NCI-H1417 (cell line): ENCODE measurements around the gene BOC.

Experiments
- DNase-seq, 3 experiments: peaks; one replicate each; lab custom pipeline; 2025; lab: John Stamatoyannopoulos, UW

BOC gene

GRCh38 chr3:113222451-113223086 is 11.2 kb downstream of the BOC start:
- DNase-seq = peak in 2 of 3 experiments; percentile 7 to 47

- no peak for DNase-seq
Observed at GRCh38 chr3:113223475-113224281, 12.3 kb downstream of the BOC start.

- DNase-seq = no peak
Observed at GRCh38 chr3:113225286-113225685, 13.9 kb downstream of the BOC start.

DNA sequence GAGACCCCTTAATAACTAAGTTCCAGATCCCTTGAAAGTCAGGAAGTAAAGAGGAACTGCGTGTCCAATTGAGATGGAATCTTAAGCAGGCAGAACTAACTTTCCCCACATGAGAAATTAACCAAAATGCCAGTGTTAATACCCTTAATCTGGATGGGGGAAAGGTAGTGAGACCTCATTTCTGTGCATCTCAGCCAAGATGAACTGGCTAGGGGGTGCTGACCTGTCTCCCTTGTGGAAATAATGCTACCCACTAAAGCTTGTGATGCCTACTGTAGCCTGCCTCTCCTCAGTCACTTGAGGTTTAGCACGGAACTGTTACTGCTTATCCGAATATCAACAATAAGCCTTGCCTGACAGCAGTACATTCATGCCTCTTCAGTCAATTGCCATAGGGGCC is 15.1 kb downstream of the BOC start:
- no peak for DNase-seq

- DNase-seq = no peak
Observed at GRCh38 chr3:113227146-113227545, 15.8 kb downstream of the BOC start.

DNA sequence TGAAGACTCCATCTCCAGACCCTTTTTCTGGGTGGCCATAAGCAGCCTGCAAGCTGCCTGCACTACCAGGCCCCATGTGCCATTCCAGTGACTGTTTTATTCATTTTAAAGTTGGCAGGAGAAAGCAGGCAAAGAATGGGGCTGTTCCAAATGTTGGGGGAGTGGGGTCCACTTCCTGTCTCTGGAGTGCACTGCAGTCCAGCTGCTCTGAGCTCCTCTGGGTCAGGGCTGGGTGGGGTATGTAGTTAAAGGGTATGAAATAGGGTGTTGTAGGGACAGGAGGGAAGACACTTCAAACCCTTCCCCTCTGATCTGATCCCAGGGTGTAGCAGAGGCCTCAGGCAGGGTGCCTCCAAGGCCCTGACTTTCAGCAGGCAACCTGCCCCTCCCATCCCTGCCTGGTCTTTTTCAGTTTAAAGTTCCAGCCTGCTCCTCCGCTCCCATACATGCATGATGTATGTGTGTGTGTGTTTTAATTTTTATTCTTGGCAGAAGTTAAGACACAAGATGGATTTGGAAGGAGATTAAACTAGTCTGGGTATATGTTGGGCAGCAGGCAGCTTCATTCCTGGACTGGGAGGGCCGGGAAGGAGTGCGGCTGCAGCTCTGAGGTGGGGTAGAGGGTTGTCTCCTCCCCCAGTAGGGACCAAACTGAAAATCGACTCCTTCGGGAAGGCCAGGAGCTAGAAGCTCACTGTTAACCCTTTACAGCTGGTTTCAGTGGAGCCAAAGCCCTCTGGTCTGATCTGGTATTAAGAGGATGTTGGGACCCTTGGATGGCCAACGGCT is 17.3 kb downstream of the BOC start:
- DNase-seq = no peak

DNA sequence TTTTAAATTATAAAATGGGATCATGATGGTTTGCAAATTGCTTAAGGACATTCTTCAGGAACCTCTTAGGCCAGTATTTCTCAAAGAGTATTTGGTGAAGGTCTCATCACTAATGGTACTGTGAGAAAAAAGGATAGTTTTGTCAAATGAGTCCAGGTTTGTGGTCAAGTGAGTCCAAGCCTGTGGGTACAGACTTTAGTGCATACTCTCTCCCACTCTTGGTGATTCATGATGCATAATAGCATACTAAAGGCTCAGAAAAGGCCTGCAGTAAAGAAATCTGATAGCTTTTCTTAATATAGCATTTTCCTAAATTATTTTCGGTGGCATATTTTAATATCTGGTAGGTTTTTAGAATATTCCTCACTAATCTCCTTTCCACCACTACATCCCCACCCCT is 20.0 kb downstream of the BOC start:
- no peak for DNase-seq

- peak in 2 of 3 experiments; percentile 49 to 85 for DNase-seq
Observed at GRCh38 chr3:113231827-113232253, 20.5 kb downstream of the BOC start.

- peak in 2 of 3 experiments; percentile 9 to 41 for DNase-seq
Observed at GRCh38 chr3:113232342-113232741, 21.0 kb downstream of the BOC start.

DNA sequence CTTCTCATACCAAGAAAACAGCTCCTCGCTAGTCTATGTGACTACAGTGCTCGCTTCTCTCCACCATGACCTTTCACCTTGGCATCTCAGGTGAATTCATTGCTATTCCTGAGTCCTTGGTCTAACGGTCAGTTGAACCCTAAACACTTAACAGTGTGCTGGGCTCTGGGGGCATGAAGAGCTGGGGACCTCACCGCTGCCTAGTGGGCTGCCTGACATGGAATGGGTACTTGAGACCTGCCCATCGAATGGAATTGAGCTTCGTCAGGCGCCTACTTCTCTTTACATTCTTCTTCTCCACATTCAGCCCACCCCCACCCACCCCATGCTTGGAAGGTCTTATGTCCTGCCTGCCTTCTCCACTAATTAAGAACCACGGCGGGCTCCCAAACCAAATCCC is 22.1 kb downstream of the BOC start:
- DNase-seq = no peak

DNA sequence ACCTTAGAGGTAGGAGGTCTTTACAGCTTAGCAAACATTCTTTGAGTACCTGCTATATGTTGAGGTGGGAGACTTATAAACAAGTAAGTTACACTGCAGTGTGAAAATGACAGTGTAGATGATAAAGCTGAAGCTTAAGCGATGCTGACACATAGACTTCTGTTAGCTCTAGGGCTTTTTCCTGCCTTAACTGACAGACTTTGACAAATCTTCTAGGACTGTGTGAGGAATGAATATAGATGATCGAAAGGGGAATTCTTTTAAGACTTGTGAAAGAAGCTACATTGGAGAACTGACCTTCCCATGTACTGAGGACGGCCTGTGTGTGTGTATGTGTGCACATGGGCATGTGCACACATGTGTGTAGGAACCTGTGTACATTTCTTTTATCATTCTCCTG is 22.7 kb downstream of the BOC start:
- no peak for DNase-seq

DNA sequence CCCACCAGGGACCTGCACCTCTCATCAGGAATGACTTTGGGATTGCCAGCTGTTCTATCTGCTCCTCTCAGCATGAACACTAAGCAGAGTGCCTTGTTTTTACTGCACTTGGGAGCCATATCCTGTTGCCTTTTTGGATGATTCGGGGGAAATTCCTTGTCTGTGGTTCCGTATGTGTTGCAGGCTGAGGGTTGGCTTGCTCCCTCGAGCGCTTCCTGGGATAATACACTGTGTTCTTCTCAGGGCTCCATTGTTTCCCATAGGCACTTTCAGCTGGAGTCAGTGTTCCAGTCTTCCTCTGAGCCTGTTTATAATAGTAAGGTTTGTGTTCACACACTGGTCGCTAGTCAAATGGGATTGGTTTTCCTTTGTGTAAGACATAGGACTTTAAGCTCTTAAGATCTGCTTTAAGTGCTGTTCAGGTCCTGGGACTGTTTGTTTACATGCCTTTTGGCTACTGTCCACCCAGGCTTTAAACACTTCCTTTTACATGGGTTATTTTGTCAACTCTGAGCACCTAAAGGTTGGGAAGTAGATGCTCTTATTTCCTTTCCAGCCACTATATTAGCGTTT is 23.4 kb downstream of the BOC start:
- DNase-seq = peak in 1 of 3 experiments; percentile 60

DNA sequence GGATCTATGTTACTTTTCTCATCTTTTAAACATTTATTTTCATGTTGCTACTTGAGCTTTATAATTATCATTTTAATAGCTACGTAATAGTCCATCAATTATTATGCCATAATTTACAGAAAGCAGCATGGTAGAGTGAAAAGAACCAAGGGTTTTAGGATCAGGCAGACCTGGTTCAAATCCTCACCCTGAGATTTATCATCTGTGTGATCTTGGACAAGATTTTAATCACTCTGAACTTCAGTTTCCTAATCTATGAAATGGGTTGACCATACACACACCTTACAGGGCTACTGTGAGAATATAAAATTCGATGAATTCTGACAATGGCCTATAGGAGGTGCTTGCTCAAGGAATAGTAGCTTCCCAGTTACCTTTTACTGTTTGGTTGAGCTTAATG is 27.1 kb downstream of the BOC start:
- DNase-seq = no peak

DNA sequence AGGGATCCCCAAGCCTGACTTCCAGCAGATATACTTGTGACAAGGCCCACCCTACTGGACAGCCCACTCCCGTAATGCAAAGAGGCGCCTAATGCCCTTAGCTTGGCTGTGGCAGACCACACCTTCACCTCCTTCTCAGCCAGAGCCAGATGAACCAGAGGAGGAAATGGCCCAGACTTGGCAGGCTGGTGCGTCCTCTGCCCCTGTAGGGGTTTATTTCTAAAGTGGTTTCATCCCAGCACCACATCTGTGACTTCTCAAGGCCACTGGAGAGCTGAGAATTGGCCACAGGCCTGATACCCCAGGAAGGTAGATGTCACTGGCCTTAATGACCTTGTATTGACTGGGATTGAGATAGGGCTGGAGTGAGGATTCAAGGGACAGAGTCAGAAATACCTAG is 29.5 kb downstream of the BOC start:
- no peak for DNase-seq

DNA sequence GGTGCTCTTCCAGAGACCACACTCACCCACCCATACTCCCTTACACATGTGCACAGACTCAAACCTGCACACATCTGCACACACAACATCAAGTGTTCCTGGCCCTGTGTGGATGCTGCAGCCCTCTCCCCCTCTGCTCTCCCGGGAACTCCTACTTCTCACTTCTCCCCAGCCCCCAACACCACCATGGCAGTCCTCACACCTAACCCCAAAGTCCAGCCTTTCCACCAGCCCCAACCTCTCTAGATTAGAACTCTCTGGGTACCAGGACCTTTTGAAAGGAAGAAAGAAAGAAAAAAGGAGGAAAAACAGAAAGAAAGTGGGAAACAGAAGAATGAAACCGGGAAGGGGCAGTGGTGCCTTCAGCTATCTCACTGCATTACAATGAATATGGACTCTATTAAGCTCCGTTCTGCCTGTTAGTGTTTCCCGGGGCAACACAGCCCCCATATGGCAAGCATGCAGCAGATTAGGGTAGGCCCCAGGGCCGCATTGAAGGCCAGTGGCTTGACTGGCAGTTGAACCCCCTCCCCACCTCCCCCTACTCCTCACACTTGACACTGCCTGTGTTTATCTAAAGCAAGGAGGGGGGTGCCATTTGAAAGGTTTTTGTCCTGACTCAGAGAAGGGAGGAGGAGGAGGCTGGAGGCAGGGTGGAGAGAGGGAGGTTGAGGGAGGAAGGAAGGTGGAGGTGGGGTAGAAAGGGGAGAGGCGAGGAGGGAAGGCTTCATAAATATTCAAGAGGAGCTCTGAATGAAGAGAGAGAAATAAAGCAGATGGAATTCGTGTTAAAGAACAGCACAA is 30.1 kb downstream of the BOC start:
- peak in 2 of 3 experiments; percentile 43 to 71 for DNase-seq

DNA sequence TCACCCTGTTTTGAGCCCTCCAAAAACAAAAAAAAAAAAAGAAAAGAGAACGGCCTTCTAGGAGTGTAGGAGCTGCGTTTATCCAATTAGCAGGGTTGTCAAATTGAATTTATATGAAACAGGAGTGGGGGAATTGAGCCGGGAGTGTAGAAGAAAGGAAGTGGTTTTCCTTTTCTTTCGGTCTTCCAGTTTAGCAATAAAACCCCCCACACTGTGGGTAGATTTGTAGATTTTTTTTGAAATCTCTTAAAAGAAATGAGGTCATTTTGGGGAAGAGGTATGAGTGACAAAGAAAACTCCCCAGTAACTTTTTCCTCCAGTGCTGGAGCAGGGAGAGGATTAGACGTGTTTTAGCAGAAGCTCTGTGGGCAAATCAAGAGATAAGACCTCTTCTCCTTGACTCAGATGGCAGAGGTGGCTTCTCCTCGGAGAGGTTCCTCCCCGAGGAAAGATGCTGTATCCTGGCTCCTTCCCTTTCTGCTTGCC is 30.8 kb downstream of the BOC start:
- peak in 1 of 3 experiments; percentile 32 for DNase-seq

DNA sequence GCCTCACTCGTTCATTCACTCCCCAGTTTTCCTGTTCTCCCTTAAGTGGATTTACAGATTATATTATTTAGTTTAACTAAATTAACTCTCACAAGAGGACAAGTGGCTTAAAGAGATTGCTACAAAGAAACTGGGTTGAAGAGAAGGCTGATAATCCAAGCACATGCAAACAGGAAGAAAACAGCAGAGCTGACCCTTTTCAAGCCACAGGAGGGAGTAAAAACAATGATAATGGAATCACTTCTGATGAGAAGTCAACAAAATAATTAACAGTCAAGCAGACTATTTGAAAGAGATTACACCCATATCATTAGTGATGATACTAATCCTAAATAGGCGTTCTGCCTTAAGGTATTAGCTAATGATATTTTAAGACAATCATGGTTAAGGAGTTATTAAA is 31.7 kb downstream of the BOC start:
- DNase-seq = no peak

- no peak for DNase-seq
Observed at GRCh38 chr3:113243846-113244245, 32.5 kb downstream of the BOC start.

DNA sequence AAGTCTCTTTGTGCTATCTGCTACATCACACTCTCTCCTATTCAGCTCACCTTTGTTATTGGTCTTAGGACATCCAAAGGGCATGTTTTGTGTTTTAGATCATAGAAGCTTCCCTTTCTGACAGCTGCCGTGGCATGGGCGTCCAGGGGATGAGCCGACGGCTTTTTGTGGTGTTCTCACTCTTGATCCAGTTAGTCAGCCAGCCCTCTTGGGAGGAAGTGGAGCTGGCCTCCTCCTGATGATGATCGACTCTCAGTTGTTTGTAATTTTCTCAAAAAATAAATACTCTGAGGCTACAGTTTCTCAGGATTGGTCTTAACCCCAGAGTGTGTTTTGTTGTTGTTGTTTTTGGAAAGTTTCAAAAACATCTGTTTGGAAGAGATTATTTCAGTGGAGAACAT is 34.4 kb downstream of the BOC start:
- DNase-seq = no peak

GRCh38 chr3:113247068-113247467 is 35.7 kb downstream of the BOC start:
- DNase-seq = no peak

DNA sequence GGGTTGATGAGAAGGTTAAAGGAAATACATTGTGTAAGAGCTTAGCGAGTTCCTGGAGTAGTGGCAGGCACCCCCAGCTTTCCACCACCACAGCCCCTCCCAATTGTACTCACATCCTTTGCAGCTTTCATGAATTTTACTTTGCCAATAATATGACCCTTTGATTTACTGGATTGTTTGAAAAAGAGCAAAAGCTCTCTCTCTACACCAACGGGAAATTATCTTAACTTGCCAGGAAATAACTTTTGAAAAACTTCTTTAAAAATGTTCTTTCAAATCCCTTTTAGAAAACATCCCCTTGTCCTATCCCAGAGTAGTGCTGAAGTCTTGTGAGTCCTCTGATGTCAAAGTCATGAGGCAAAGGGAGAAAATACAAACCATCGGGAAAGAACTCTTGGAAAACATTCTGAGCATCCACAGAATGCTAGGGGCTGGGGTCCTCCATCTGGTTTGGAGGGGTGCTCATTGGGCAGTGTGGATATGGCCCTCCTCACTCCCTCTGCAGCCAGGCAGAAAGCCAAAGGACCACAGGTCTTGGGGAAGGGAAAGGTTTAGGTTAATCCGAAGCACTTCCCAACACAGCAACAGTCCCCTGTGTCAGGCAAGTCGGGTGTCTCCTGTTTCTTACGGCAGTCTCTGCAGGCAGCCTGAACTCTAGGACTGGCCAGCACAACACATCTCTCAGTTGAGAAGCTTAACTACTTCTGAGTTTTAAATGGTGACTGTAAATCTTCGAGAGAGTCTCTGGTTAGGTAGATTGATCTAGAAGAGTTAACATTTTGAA is 36.5 kb downstream of the BOC start:
- DNase-seq = no peak
